GM19467 (cell line): ENCODE results near the gene GPR161.
A peak's percentile ranks its signal among the peaks of the same experiment; 100 is the strongest.
"Not testable (repeated sequence)": the region's sequence is repeated elsewhere in the genome, so short reads cannot be mapped to it uniquely, and the experiment has no call there.

Source experiments
- ATAC-seq: cut with Tn5 transposase; IDR thresholded peaks from one replicate; pipeline ENCODE4 v1.9.1; 2021; ENCODE audit warnings: mild to moderate bottlenecking, moderate library complexity; ENCODE audit not compliant: unreplicated experiment

The GPR161 gene, protein sequence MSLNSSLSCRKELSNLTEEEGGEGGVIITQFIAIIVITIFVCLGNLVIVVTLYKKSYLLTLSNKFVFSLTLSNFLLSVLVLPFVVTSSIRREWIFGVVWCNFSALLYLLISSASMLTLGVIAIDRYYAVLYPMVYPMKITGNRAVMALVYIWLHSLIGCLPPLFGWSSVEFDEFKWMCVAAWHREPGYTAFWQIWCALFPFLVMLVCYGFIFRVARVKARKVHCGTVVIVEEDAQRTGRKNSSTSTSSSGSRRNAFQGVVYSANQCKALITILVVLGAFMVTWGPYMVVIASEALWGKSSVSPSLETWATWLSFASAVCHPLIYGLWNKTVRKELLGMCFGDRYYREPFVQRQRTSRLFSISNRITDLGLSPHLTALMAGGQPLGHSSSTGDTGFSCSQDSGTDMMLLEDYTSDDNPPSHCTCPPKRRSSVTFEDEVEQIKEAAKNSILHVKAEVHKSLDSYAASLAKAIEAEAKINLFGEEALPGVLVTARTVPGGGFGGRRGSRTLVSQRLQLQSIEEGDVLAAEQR

DNA sequence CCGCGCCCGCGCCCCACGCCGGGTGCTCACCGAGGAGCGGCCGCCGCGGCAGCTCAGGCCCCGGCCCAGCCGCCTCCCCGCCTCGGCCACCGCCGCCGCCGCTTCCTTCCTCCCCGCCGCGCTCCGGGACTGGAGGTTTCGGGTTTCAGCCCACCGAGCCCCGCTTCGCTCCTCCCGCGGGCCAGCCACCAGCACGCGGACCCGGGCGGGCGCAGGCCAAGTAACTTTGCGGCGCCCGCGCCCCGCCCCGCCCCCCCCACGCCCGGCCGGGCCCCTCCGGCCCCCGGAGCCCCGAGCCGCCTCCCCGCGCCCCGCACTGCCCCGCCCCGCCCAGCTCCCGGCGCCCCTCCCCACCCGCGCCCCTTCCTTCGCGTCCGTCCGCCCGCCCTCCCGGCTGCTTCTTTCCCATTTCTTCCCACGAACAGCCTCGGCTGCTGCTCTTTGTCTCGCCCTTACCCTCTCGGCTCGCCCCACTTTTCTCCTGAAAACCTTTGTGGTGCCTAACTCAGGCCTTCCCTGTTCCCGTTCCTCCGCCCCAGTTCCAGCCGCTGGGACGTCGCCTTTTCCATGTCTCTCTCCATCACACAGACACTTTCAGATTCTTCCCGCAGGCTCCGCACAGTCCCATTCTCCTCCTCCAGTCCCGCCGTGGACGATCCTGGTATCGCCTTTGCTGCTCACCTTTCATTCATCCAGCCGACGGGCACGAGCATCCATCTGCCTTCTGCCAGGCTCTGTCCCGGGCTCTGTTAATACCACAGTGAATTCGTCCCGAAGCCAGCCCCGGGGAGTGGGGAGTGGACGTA lies at the start of gene GPR161:
TSS of gene GPR161 (minus strand) at position 222 of the 806 bp plus-strand sequence. CDS start 32,080 bp downstream, outside the sequence.
- no peak for ATAC-seq

GRCh38 chr1:168181063-168181720 lies 44.5 kb upstream of the GPR161 start:
- not testable (repeated sequence) for ATAC-seq

GRCh38 chr1:168180148-168180524 lies 43.4 kb upstream of the GPR161 start:
- no peak for ATAC-seq

DNA sequence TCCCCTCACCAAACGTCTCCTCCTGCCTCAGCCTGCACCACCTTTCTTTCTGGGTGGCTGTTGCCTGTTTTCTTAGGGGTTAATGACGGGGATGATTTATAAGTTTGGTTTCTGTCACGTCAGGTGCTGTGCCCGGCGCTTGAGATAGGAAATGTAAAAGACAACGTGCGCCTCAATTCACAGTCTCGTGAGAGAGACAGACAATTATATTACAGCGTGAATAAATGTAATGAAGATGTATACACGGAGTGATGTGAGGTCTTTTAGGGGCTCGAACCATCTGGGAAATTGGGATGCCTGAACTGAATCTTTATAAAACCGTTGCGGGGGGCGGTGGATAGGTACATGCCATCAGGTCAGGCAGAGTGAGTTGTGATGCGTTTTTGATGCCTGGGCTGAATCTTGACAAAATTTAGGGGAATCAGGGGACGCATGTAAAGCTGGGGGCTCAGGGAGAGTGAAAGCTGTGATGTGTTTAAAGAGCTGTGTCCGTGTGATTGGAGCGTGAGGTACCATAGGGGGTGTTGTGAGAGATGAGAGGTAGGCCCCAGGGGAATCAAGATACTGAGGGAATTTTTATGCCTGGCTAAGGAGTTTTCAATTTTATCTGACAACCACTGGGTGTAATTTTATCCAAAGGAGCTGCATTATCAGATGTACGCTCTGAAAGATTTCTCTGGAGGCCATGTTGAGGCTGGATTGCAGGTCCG lies 42.9 kb upstream of the GPR161 start:
- ATAC-seq, result no peak

DNA sequence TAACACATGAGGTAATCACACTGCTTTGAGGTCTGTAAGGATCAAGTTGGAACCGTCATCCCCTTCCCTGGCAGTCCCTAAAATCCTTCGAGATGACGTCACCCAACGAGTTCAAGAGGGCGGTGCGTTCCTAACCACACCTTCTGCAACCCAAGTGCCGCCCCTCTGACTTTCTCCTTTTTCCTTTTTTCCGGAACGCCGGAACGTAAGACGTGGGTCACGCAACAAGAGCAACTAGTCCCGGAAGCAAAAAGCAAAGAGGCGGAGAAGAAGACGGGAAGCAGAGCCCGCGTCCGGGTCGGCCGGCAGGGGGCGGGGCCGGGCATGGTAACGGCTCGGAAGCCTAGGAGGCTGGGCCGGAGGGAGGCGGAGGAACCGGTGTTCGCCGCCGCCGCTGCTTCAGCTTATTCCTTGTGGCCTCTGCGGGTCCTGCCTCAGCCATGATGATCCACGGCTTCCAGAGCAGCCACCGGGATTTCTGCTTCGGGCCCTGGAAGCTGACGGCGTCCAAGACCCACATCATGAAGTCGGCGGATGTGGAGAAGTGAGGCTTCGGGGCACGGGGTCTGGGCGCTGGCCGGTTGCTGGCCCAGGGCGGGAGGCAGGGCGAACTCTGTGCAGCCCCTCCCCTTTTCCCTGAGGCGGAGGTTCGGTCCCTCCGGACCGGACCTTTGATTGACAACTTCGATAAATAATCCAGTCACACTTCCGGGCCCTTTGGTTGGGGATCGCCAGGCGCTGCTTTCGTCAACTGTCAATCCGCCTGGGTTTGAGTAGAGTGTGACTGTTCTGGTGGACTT lies 42.1 kb upstream of the GPR161 start, which contains the start of gene TIPRL:
TSS of gene TIPRL (plus strand) at position 325 of the 800 bp plus-strand sequence. CDS start at position 441, 116 bp downstream.
- peak; percentile 90 for ATAC-seq

GRCh38 chr1:168178227-168178637 lies 41.5 kb upstream of the GPR161 start:
- ATAC-seq, result no peak

GRCh38 chr1:168172250-168172915 lies 35.7 kb upstream of the GPR161 start:
- ATAC-seq, result no peak

DNA sequence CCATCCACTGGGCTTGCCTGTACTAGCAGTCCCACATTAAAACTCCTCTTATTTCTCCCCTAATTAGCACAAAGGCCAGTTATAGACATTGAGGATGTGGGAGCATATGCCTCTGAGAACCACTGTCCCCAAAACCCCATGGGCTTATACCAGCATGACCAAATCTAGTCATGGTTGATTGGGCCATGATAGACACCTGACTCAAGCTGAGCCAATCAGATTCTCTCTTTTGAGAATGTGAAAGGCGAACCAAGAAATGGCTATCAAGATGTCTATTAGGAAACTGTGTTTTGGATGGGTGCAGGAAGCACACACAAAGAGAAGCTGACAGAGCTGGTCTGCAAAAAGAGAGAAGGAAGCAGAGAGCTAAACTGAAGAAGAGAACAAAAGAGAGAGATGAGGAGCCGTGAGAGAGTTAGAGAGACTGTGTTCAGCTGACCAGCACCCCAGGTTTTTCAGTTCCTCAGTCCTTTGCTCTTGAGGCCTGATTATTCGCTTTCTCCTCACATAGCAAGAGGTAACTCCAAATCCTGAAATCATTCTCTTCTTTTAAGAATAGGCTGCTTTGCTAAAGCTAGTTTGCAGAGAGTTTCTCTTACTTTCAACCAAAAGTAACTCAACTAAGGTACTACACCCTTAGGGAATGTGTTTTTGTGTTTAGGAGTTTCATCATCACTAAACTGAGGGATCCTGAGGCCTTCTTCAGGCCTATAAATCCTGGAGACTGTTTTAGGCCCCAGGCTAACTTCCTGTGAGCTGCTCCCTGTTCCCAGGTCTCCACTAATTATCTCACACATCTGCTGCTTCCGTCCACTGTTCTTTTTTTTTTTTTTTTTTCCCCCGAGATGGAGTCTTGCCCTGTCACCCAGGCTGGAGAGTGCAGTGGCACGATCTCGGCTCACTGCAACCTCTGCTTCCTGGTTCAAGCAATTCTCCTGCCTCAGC lies 34.1 kb upstream of the GPR161 start:
- ATAC-seq, result no peak

GRCh38 chr1:168167806-168168205 lies 31.1 kb upstream of the GPR161 start:
- no peak for ATAC-seq

- ATAC-seq, result no peak
Observed at GRCh38 chr1:168164771-168165170, 28.0 kb upstream of the GPR161 start.

DNA sequence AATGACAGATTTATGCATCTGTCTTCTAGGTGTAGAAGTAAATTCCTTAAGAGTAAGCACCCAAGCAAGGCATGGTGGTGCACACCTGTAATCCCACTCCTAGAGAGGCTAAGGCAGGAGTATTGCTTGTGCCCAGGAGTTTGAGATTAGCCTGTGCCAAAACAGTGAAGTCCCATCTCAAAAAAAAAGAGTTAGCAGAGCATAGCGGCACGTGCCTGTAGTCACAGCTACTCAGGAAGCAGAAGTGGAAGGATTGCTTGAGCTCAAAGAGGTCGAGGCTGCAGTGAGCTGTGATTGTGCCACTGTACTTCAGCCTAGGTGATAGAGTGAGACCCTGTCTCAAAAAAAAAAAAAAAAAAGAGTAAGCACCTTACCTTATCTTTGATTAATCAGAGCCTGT lies 26.9 kb upstream of the GPR161 start:
- ATAC-seq, result no peak

GRCh38 chr1:168161459-168161858 lies 24.7 kb upstream of the GPR161 start:
- no peak for ATAC-seq

DNA sequence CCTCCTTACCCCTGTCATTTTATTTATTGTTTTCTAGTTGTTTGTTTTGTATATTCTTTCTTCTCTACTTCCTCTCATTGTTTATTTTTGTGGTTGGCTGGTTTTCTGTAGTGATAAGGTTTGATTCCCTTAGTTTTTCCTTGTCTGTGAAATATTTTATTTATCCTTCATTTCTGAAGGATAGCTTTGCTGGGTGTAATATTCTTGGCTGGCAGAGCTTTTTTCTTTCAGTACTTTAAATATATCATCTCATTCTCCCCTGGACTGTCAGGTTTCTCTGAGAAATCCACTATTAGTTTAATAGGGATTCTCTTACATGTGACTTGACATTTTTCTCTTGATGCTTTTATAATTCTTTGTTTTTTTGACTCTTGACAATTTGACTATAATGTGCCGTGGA lies 23.2 kb upstream of the GPR161 start:
- no peak for ATAC-seq

DNA sequence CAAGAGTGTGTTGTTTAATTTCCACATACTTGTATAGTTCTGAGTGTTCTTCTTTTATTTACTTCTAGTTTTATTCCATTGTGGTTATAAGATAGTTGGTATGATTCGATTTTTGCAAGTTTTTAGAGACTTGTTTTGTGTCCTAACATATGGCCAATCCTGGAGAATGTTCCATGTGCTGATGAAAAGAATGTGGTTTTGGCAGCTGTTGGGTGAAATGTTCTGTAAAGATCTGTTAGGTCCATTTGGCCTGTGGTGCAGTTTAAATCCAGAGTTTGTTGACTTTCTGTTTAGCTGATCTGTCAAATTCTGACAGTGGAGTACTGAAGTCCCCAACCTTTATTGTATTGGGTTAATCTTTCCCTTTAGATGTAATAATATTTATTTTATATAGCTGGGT lies 22.5 kb upstream of the GPR161 start:
- no peak for ATAC-seq

- ATAC-seq, result no peak
Observed at GRCh38 chr1:168157638-168158037, 20.9 kb upstream of the GPR161 start.

DNA sequence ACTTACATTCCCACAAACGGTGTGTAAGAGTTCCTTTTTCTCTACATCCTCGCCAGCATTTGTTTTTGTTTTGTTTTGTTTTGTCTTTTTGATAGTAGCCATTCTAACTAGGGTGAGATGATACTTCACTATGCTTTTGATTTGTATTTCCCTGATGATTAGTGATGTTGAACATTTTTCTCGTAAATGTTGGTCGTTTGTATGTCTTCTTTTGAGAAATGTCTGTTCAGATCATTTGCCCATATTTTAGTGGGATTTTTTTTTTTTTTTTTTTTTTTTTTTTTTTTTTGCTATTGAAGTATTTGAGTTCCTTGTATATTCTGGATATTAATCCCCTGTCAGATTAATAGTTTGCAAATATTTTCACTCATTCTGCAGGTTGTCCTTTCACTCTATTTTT lies 19.2 kb upstream of the GPR161 start:
- ATAC-seq, result no peak

GRCh38 chr1:168154707-168155106 lies 18.0 kb upstream of the GPR161 start:
- ATAC-seq, result not testable (repeated sequence)

DNA sequence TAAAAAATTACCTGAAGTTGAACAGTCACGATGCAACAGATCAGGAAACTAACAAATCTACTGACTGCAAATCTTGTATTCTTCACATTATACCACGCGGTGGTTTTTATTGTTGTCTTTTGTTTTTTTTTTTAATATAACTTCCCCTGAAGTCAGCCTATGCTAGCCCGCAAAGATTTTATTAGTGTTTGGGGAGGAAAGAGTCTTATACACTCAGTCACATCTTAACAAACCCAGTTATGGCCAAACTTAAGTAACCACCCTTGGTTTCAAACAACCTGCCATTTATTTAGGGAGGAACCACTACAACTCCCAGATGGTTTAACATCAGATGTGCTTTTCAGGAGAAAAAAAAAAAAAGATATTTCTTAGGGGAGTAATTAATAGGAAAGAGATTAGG lies 15.2 kb upstream of the GPR161 start:
- no peak for ATAC-seq
